Globus pallidus (tissue), 1 donor: ENCODE measurements around the gene NBAS.
"Not testable (repeated sequence)": the region's sequence is repeated elsewhere in the genome, so short reads cannot be mapped to it uniquely, and the experiment has no call there.

Source experiments
- DNase-seq: peaks from one replicate; pipeline ENCODE4 v3.0.0-alpha.2; 2015; ENCODE audit warnings: low spot score

The NBAS gene

GRCh38 chr2:15412309-15412708 is 148.8 kb downstream of the NBAS start:
- DNase-seq = no peak

GRCh38 chr2:15410884-15411283 is 150.2 kb downstream of the NBAS start:
- no peak for DNase-seq

GRCh38 chr2:15408759-15409158 is 152.4 kb downstream of the NBAS start:
- no peak for DNase-seq

- no peak for DNase-seq
Measured at GRCh38 chr2:15407666-15408065, 153.5 kb downstream of the NBAS start.

- not testable (repeated sequence) for DNase-seq
Measured at GRCh38 chr2:15404511-15404910, 156.6 kb downstream of the NBAS start.

- no peak for DNase-seq
Measured at GRCh38 chr2:15400240-15400826, 160.8 kb downstream of the NBAS start.

GRCh38 chr2:15399241-15399640 is 161.9 kb downstream of the NBAS start:
- no peak for DNase-seq

- DNase-seq = no peak
Measured at GRCh38 chr2:15391751-15392150, 169.4 kb downstream of the NBAS start.

GRCh38 chr2:15389895-15390294 is 171.2 kb downstream of the NBAS start:
- DNase-seq = no peak

GRCh38 chr2:15389326-15389700 is 171.8 kb downstream of the NBAS start:
- DNase-seq = no peak

GRCh38 chr2:15388406-15389325 is 172.5 kb downstream of the NBAS start:
- DNase-seq = no peak

GRCh38 chr2:15385184-15385583 is 175.9 kb downstream of the NBAS start:
- no peak for DNase-seq

GRCh38 chr2:15383695-15384350 is 177.3 kb downstream of the NBAS start:
- DNase-seq = no peak

GRCh38 chr2:15378148-15378908 is 182.8 kb downstream of the NBAS start:
- DNase-seq = no peak

GRCh38 chr2:15377202-15377601 is 183.9 kb downstream of the NBAS start:
- DNase-seq = no peak

- DNase-seq = no peak
Measured at GRCh38 chr2:15372019-15372418, 189.1 kb downstream of the NBAS start.

GRCh38 chr2:15369129-15369528 is 192.0 kb downstream of the NBAS start:
- no peak for DNase-seq

GRCh38 chr2:15367715-15368114 is 193.4 kb downstream of the NBAS start:
- DNase-seq = no peak

GRCh38 chr2:15367205-15367604 is 193.9 kb downstream of the NBAS start:
- DNase-seq = no peak

- DNase-seq = no peak
Measured at GRCh38 chr2:15365411-15365810, 195.7 kb downstream of the NBAS start.

GRCh38 chr2:15364561-15364960 is 196.6 kb downstream of the NBAS start:
- no peak for DNase-seq

GRCh38 chr2:15363734-15364133 is 197.4 kb downstream of the NBAS start:
- no peak for DNase-seq
